ENCODE measurements around the gene GOLGA8T.
"Not testable (repeated sequence)": the region's sequence is repeated elsewhere in the genome, so short reads cannot be mapped to it uniquely, and the experiment has no call there.

- not testable (repeated sequence) for TF ChIP-seq POLR2A, CTCF (IDR thresholded peaks at IDR 0.05)
Observed at GRCh38 chr15:30191143-30191542, 56.3 kb downstream of the GOLGA8T start.
